Glutamatergic neuron (in vitro differentiated cells): Measurements from ENCODE around the gene MYOF. TPM values are rescaled to one million over a fixed set of nuclear protein-coding genes. Genes with fewer than 3 reads are reported as not detected.

Source experiments
- DNase-seq: peaks from one replicate; pipeline ENCODE4 v3.0.0; 2022
- H3K27ac Mint-ChIP-seq: one replicate; pipeline ENCODE4 v1.8.0; 2020; ENCODE audit warnings: mild to moderate bottlenecking, mixed read lengths, inconsistent platforms; ENCODE audit not compliant: unreplicated experiment
- H3K27me3 Mint-ChIP-seq: one replicate; pipeline ENCODE4 v1.8.0; 2020; ENCODE audit warnings: mild to moderate bottlenecking, moderate library complexity, mixed read lengths, inconsistent platforms; ENCODE audit not compliant: unreplicated experiment
- H3K36me3 Mint-ChIP-seq: one replicate; pipeline ENCODE4 v1.8.0; 2020; ENCODE audit warnings: mild to moderate bottlenecking, mixed read lengths, inconsistent platforms; ENCODE audit not compliant: unreplicated experiment
- H3K4me1 Mint-ChIP-seq: one replicate; pipeline ENCODE4 v1.8.0; 2020; ENCODE audit warnings: mild to moderate bottlenecking, low read depth, mixed read lengths, inconsistent platforms; ENCODE audit not compliant: unreplicated experiment
- H3K4me3 Mint-ChIP-seq: one replicate; pipeline ENCODE4 v1.8.0; 2020; ENCODE audit warnings: mild to moderate bottlenecking, mixed read lengths, inconsistent platforms; ENCODE audit not compliant: unreplicated experiment
- H3K9me3 Mint-ChIP-seq: one replicate; pipeline ENCODE4 v1.8.0; 2020; ENCODE audit warnings: mild to moderate bottlenecking, moderate library complexity, mixed read lengths, inconsistent platforms; ENCODE audit not compliant: unreplicated experiment
- CTCF ChIP-seq: fragments of 200-600 bp; sonication (generic); IDR thresholded peaks from one replicate; pipeline ENCODE4 v1.5.0; 2021; ENCODE audit not compliant: partially characterized antibody, unreplicated experiment
- total RNA-seq: library from RNA; stranded (reverse); fragmentation: NEBNext Ultra II Directional; extraction: Animal tissue kit (Norgen Biotek cat#: 25700); gene quantifications from one replicate; pipeline ENCODE4 v1.2.1, GENCODE V29; 2021; ENCODE audit not compliant: unreplicated experiment

MYOF gene
- total RNA-seq, 1 donor from 2014 or later = 0.42 TPM

GRCh38 chr10:93266858-93267257 lies 215.3 kb downstream of the MYOF start:
- no peak for DNase-seq
- no peak overlapping the region for H3K27ac Mint-ChIP-seq
- H3K36me3 Mint-ChIP-seq = no peaks in the 10 kb centered on the region
- H3K4me1 Mint-ChIP-seq = no peaks in the 10 kb centered on the region
- no peaks in the 10 kb centered on the region for H3K27me3 Mint-ChIP-seq
- no peak for TF ChIP-seq CTCF
- H3K4me3 Mint-ChIP-seq = no peak overlapping the region
- H3K9me3 Mint-ChIP-seq = no peaks in the 10 kb centered on the region

- H3K36me3 Mint-ChIP-seq = no peaks in the 10 kb centered on the region
- no peaks in the 10 kb centered on the region for H3K4me1 Mint-ChIP-seq
- no peak for DNase-seq
- no peak for TF ChIP-seq CTCF
- no peak overlapping the region for H3K27ac Mint-ChIP-seq
- H3K4me3 Mint-ChIP-seq = no peak overlapping the region
- H3K9me3 Mint-ChIP-seq = no peaks in the 10 kb centered on the region
- no peaks in the 10 kb centered on the region for H3K27me3 Mint-ChIP-seq
These were observed 220.0 kb downstream of the MYOF start for GRCh38 chr10:93261961-93262610.

DNA sequence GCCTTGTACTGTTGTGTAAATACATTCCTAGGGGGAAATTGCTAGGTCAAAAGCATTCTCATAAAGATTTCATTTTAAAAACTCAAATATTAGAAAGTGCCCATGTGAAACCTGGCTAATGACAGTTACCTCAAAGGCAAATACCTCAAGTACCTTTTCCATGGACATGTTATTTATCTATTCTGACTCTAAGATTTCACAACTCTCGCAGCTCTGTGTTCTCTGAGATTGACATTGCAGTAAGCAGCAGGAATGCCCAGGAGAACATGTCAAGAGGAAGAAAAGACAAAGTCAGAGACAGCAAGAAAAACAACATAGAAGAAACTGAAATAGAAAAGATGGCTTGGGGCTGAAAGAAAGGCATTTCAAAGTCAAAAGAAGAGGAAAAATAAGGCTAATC lies 221.0 kb downstream of the MYOF start:
- DNase-seq = no peak
- Mint-ChIP-seq H3K27ac (no peak overlapping the region), H3K4me1 (no peaks in the 10 kb centered on the region), H3K4me3 (no peak overlapping the region), H3K36me3 (no peaks in the 10 kb centered on the region), H3K27me3 (no peaks in the 10 kb centered on the region), H3K9me3 (no peaks in the 10 kb centered on the region)
- no peak for TF ChIP-seq CTCF

- H3K27me3 Mint-ChIP-seq = no peaks in the 10 kb centered on the region
- no peak for DNase-seq
- H3K36me3 Mint-ChIP-seq = no peaks in the 10 kb centered on the region
- H3K9me3 Mint-ChIP-seq = no peaks in the 10 kb centered on the region
- no peak for TF ChIP-seq CTCF
- no peak overlapping the region for H3K4me3 Mint-ChIP-seq
- H3K4me1 Mint-ChIP-seq = peaks cover 3% of the 10 kb centered on the region
- no peak overlapping the region for H3K27ac Mint-ChIP-seq
These were observed 223.0 kb downstream of the MYOF start for GRCh38 chr10:93259126-93259525.

Other genes starting within 250 kb of the MYOF start
- gene CEP55, start 14.3 kb upstream of the MYOF start, total RNA-seq = 6.0 TPM
- not detected for gene FFAR4, start 84.3 kb upstream of the MYOF start, total RNA-seq
- gene RBP4, start 118.9 kb upstream of the MYOF start, total RNA-seq = not detected
- gene PDE6C, start 130.2 kb upstream of the MYOF start, total RNA-seq = not detected
- gene FRA10AC1, start 220.3 kb upstream of the MYOF start, total RNA-seq = 17.7 TPM